Stimulated activated CD8-positive, alpha-beta memory T cell treated with anti-CD3 and anti-CD28 coated beads, Interleukin-7, amount 100 ng/mL, for 48 hours (primary cell): ENCODE results near the gene HELLS.
A peak's percentile ranks its signal among the peaks of the same experiment; 100 is the strongest.
"Not testable (repeated sequence)": the region's sequence is repeated elsewhere in the genome, so short reads cannot be mapped to it uniquely, and the experiment has no call there.

Source experiments
- DNase-seq, 2 donors: peaks; one replicate each; pipeline ENCODE4 v3.0.0-alpha.2; 2020; ENCODE audit warnings: low read depth in 1 of 2; ENCODE audit errors: extremely low read depth in 1 of 2

HELLS gene

DNA sequence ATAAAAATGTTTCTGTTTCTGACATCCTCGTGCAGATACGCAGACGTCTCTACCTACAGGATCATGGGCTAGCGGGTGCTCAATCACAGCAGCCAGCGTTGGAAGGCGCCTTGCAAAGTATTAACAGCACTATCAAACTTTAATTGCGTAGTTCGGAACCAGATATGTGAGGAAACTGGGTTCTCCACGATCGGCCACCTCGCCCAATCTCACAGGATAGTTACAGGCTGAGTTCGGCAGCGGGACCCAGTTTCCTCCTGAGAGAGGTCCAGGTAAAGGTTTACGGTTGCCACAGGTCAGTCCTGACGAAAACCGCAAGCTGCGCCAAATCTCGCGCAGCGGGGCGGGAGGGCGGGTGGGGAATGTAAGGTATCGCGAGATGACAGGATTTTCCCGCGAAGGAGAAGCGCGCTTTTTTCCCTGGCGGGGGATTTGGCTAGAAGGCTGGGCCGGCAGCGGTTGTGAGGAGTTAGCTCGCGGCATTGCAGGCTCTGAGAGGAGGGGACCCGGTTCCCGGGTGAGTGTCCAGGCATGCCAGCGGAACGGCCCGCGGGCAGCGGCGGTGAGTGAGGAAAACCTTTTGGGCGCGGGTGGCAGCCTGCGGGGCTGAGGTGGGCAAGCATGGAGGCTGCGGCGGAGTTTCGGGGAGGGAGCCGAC lies at the start of gene HELLS:
Gene HELLS, plus strand, starts transcription at position 398 of the 658 bp plus-strand sequence. Its CDS starts 134 bp downstream, at position 532.
- peak; percentile 60 to 68 for DNase-seq

GRCh38 chr10:94496010-94496409 lies 49.6 kb upstream of the HELLS start:
- DNase-seq = no peak

DNA sequence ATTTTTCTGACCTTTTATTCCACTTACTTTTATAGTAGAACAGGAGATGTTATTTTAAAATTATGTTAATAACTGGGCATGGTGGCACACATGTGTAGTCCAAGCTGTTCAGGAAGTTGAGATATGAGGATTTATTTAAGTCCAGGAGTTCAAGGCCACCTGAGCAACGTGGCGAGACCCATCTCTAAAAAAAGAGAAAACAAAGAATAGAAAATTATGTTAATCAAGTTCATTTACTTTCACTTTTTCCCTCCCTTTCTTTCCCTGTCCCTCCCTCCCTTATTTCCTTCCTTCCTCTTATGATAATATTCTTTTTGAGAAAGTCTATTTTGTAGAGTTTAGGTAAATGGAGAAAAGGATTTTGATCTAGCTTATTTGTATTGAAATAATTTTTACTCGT lies 48.9 kb upstream of the HELLS start:
- no peak for DNase-seq

DNA sequence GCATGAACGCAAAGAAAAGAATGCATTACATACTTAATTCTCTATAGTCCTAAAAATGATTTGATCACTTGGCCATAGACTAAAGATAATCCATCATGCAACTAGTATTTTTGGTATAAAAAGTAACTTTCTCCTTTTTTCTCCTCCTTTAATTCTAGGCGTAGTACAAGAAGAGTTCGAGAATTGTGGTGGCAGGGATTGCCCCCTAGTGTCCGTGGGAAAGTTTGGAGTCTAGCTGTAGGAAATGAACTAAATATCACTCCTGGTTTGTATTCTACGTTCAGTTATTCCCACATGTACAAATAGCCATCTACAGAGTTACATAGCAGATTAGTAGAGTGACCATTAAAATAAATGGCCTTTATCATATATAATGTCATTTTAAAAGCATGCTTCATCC lies 45.5 kb upstream of the HELLS start:
- no peak for DNase-seq

- no peak for DNase-seq
These were observed 24.0 kb upstream of the HELLS start for GRCh38 chr10:94521276-94522250.

- no peak for DNase-seq
These were observed 21.4 kb upstream of the HELLS start for GRCh38 chr10:94524146-94524545.

- DNase-seq = no peak
These were observed 20.9 kb upstream of the HELLS start for GRCh38 chr10:94524711-94525110.

GRCh38 chr10:94531550-94531949 lies 14.0 kb upstream of the HELLS start:
- not testable (repeated sequence) for DNase-seq

DNA sequence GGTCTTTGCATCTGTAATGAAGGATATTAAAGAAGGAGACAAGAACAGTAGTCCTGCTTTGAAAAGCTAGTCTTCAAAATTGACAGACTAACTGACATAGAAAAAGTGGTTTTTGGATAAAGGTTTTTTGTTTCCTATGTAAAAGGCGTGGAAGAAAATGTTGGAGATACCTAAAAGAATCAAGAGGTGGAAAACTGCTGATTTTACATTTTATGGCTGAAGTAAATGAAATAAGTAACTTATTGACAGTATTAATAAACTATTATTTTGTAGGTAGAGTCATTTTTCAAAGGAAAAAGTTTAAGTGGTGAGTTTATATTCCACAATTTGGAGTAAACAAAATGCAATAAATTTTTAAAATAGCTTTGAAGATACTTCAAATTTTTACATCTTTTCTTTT lies 12.6 kb upstream of the HELLS start:
- DNase-seq = no peak

DNA sequence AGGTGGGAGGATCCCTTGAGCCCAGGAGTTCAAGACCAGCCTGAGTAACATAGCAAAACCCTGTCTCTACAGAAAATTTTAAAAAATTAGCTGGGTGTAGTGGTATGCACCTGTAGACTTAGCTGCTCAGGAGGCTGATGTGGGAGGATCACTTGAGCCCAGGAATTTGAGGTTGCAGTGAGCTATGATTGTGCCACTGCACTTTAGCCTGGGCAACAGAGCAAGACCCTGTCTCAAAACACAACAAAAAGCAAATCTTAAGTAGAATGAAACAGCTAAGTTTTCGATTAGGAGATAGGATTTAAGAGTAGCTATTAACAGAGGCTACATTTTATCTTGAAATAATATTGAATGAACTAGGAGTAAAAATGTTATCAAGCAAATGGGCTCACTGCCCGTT lies 3.3 kb upstream of the HELLS start:
- DNase-seq = not testable (repeated sequence)

DNA sequence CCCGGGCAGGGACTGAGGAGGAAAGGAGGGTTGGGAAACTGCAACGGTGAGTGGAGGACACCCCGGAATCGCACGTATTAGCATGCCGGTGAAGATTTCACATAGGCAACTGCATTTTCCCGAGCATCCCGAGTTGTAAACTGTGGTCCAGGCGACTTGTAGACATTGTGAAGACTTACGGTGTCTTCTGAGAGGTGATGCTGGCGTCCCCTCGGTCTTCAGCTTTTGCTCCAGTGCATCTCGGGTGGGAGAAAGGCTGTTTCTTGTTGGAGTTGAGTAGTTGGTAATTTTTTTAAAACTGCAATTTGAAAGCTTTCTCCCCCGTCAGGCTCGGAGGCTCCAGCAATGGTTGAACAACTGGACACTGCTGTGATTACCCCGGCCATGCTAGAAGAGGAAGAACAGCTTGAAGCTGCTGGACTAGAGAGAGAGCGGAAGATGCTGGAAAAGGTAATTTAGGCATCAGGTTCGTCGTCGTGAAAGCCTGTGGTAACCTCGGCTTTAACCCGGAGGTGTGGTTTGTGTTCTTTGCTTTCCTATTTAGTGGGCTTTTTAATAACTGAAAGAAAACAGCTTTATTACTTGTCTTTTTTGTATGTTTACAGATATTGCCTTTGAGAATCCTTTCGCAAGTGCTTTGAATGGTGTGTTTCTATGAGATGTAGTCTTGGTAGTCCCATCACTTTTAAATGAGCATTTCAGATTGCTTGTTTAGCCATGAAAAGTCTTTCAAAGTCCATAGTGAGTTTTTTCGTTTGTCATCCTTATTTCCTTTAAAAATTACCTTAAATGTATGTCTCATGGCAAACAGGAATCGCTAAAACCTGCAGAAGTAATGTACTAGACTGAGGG lies 687 bp downstream of the HELLS start:
- no peak for DNase-seq

DNA sequence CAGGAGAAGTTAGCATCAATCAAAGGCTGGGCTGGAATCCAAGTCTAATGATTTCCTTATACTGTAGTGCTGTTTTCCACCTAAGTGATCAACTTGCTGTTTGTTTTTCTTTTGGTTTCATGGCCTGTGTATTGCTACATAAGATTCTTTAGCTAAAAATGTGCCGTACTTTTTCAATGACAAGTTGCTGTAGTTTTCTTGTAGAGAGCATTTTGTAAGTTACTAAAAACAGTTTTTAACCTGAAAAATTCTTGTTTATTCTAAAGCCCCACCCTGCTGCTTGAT lies 1.3 kb downstream of the HELLS start:
- no peak for DNase-seq

DNA sequence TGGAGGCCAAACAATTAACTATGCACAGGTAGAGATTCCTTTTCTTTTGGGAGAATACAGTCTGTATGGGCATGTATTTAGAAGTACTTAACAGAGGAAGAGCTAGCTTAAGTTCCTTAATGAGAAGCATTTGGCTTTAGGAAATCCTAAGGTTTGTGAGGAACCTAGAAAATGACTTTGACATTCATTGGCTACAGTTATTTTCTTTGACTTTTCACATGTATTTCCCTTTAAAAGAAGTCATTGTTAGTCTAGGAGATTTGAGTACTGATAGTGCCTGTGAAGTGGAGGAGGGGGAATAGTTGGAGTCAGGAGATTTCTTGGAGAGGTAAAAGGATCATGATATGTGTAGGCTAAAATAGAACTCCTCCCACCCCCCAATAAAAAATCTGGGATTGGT lies 3.6 kb downstream of the HELLS start:
- DNase-seq = no peak

DNA sequence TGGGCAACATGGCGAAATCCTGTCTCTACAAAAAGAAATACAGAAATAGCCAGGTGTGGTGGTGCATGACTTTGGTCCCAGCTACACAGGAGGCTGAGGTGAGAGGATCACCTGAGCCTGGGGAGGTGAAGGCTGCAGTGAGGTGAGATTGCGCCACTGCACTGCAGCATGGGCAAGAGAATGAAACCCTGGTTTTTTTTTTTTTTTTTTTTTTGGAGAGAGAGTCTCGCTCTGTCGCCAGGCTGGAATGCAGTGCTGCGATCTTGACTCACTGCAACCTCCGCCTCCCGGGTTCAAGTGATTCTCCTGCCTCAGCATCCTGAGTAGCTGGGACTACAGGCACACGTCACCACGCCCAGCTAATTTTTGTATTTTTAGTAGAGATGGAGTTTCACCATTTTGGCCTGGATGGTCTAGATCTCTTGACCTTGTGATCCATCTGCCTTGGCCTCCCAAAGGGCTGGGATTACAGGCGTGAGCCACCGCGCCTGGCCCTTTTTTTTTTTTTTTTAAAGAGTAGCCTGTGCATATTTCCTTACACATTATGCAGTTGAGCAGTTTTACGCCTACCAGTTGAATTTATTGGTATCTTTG lies 22.2 kb downstream of the HELLS start:
- DNase-seq = not testable (repeated sequence)

DNA sequence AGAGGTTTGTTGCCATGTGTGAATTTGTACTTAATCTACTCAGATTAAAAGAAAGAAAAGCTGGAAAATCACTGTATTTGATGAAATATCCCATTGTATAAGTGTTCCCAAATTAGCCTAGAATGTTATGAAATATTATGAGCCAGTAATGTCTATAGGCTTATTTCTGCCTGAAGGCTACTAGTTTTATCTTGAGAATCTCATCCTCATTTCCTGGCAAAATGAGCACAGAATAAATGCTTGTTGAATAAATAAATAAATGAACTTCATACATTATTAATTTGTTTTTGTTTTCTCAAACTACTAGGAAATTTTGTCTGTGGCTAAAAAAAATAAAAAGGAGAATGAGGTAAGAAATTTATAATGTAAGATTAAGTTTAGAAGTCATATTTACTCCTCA lies 25.5 kb downstream of the HELLS start:
- no peak for DNase-seq

- DNase-seq = no peak
These were observed 25.9 kb downstream of the HELLS start for GRCh38 chr10:94571528-94571927.

- DNase-seq = no peak
These were observed 33.2 kb downstream of the HELLS start for GRCh38 chr10:94578790-94579189.

DNA sequence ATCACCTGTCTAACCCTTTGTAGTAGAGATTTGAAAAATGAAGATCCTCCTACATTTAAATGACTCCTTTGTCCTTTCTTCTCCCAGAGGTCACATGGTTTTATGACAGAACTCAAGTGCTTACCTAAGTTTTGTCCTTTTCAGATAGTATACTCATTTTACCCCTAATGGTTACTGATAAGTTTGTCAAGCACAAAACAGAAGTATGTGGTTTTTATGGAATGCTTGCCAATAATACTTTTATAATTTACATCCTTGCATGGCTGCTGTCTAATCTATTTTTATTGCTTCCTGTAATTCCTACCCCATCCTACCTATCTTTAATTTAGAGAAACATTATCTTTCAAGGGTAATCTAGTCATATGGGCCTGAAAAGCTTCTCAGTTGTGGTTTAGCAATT lies 37.5 kb downstream of the HELLS start:
- DNase-seq = no peak

DNA sequence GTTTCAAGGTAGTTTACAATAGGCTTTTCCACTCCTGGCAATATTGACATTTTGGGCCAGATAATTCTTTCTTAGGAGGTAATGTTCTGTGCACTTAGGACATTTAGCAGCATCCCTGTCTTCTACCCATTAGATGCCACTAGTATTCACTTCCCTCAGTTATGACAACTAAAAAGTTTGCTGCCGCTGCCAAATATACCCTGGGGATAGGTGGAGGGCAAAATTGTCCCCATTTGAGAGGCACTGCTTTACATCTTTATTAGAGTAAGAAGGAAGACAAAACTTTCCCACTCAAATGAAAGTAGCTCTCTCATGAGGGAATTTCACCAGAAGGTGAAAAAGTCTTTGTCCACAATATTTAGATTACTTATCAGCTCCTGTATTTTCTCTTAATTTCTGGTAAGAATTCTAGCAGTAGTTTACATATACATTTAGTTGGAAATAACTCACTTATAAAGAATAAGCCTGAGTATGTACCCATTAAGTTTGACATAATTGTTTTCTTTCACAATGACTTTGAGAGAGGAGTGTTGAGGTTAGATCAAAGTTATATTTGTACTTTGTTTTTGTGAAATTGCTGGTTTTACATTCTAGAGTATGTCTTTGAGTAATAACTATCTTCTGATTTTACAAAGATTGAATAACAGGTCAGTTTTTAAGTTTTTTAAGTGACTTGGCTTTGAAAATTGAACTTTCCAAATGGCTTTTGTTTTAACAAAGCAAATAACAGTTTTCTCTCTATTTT lies 46.0 kb downstream of the HELLS start:
- DNase-seq = no peak
